PFSK-1 (cell line): ENCODE measurements around the gene GPC3.

Source experiments
- POLR2AphosphoS5 ChIP-seq: IDR thresholded peaks from 2 replicates; pipeline ENCODE4 v1.6.1; 2012; ENCODE audit warnings: low read depth, mild to moderate bottlenecking, control low read depth, low read length, moderate library complexity
- TAF1 ChIP-seq: IDR thresholded peaks from 2 replicates; pipeline ENCODE4 v1.6.1; 2012; ENCODE audit warnings: low read length, control low read depth, borderline replicate concordance; ENCODE audit not compliant: insufficient read depth
- TF ChIP-seq, protein P1 (sequence below), 2 experiments: IDR thresholded peaks; 2 replicates each; pipeline versions ENCODE4 v1.6.1 to v1.8.0; 2011 to 2012; ENCODE audit warnings: low read depth in 2 of 2, low read length in 2 of 2, control low read depth in 1 of 2, inconsistent platforms in 1 of 2, mild to moderate bottlenecking in 1 of 2, moderate library complexity in 1 of 2; ENCODE audit not compliant: insufficient read depth in 1 of 2

DNA sequence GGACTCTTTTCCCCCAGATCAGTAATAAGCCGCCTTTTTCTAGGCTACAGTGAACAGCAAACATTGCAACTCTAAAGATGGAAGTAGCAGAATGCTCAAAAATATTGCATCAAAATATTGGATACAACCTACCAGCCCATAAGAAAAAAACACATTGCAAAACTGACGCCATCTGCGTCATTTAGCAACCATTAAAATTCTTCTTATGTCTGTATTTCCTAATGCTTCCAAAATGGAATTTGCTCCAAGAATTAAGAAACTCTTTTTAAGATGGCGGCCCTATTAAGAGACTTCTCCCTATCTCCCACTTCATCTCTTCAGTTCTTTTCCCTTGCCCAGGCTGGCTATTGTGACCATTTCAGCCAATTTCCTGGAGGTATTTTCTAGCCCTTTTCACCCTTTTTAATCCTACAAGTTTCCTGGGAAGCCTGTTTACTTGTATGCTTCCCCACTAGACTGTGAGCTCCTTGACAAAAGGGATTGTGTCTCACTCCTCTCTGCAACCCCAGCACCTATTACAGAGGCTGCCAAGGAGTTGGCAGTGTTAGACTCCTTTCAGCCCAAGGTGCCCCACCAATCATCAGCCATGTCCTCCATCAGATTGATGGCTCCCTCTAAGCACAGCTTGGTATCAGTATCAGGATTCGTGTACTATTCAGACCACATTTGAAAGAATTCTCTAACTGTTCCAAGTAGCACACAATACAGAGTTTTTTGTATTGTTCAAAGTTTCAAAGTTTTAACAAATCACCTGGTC, 4.4 kb downstream of the GPC3 start:
- TF ChIP-seq POLR2AphosphoS5 (no peak), TAF1 (no peak)
- TF ChIP-seq, protein P1, sequence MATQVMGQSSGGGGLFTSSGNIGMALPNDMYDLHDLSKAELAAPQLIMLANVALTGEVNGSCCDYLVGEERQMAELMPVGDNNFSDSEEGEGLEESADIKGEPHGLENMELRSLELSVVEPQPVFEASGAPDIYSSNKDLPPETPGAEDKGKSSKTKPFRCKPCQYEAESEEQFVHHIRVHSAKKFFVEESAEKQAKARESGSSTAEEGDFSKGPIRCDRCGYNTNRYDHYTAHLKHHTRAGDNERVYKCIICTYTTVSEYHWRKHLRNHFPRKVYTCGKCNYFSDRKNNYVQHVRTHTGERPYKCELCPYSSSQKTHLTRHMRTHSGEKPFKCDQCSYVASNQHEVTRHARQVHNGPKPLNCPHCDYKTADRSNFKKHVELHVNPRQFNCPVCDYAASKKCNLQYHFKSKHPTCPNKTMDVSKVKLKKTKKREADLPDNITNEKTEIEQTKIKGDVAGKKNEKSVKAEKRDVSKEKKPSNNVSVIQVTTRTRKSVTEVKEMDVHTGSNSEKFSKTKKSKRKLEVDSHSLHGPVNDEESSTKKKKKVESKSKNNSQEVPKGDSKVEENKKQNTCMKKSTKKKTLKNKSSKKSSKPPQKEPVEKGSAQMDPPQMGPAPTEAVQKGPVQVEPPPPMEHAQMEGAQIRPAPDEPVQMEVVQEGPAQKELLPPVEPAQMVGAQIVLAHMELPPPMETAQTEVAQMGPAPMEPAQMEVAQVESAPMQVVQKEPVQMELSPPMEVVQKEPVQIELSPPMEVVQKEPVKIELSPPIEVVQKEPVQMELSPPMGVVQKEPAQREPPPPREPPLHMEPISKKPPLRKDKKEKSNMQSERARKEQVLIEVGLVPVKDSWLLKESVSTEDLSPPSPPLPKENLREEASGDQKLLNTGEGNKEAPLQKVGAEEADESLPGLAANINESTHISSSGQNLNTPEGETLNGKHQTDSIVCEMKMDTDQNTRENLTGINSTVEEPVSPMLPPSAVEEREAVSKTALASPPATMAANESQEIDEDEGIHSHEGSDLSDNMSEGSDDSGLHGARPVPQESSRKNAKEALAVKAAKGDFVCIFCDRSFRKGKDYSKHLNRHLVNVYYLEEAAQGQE (IDR thresholded peaks at IDR 0.05; ENCODE audit: insufficient read depth in 1 of 2, low read depth in 2 of 2, low read length in 2 of 2): no peak
